SK-N-SH treated with all-trans-retinoic acid at 6 μM for 48 hours (cell line): ENCODE measurements around the gene C10orf88.

Experiments used
- ATAC-seq: fragments of 200-7000 bp; cut with Tn5 transposase; 3 replicates; pipeline ENCODE4 v1.9.1; 2020; ENCODE audit warnings: mild to moderate bottlenecking, moderate library complexity
- CREB5 ChIP-seq: fragments of 250-450 bp; sonication (Bioruptor Pico); IDR thresholded peaks from 2 replicates; pipeline ENCODE4 v1.5.1; 2020; ENCODE audit warnings: low read depth, mild to moderate bottlenecking, moderate library complexity
- ESRRG ChIP-seq: fragments of 250-450 bp; sonication (Bioruptor Pico); IDR thresholded peaks from 2 replicates; pipeline ENCODE4 v1.6.1; 2021; ENCODE audit warnings: mild to moderate bottlenecking
- GLIS3 ChIP-seq: fragments of 250-450 bp; sonication (Bioruptor Pico); IDR thresholded peaks from 2 replicates; pipeline ENCODE4 v1.5.0; 2020; ENCODE audit warnings: mild to moderate bottlenecking, moderate library complexity
- ISL1 ChIP-seq: fragments of 250-450 bp; sonication (Bioruptor Pico); IDR thresholded peaks from 2 replicates; pipeline ENCODE4 v2.1.2; 2022; ENCODE audit warnings: mild to moderate bottlenecking, moderate library complexity
- OSR1 ChIP-seq: fragments of 250-450 bp; sonication (Bioruptor Pico); IDR thresholded peaks from 2 replicates; pipeline ENCODE4 v1.8.0; 2022; ENCODE audit warnings: moderate library complexity, mild to moderate bottlenecking, inconsistent platforms
- POU6F1 ChIP-seq: fragments of 250-450 bp; sonication (Bioruptor Pico); IDR thresholded peaks from 2 replicates; pipeline ENCODE4 v1.8.0; 2021; ENCODE audit warnings: low read depth, mild to moderate bottlenecking, moderate library complexity, borderline replicate concordance
- TOX ChIP-seq: fragments of 250-450 bp; sonication (Bioruptor Pico); IDR thresholded peaks from 2 replicates; pipeline ENCODE4 v1.8.0; 2021; ENCODE audit warnings: mild to moderate bottlenecking, moderate library complexity, borderline replicate concordance
- ZC3H10 ChIP-seq: fragments of 250-450 bp; sonication (Bioruptor Pico); IDR thresholded peaks from 2 replicates; pipeline ENCODE4 v1.5.1; 2021; ENCODE audit warnings: mild to moderate bottlenecking, moderate library complexity
- ZFP3 ChIP-seq: fragments of 250-450 bp; sonication (Bioruptor Pico); IDR thresholded peaks from 2 replicates; pipeline ENCODE4 v1.5.0; 2020; ENCODE audit warnings: mild to moderate bottlenecking, moderate library complexity
- ZFP30 ChIP-seq: fragments of 450-650 bp; formaldehyde crosslinking; IDR thresholded peaks from 2 replicates; pipeline ENCODE4 v1.5.0; 2022; ENCODE audit warnings: mild to moderate bottlenecking, moderate library complexity
- ZNF565 ChIP-seq: fragments of 450-650 bp; formaldehyde crosslinking; conservative IDR thresholded peaks from 2 replicates; pipeline ENCODE4 v1.5.0; 2020; ENCODE audit warnings: low read depth, mild to moderate bottlenecking, moderate library complexity
- ZNF70 ChIP-seq: fragments of 450-650 bp; formaldehyde crosslinking; IDR thresholded peaks from 2 replicates; pipeline ENCODE4 v1.5.0; 2020; ENCODE audit warnings: mild to moderate bottlenecking, moderate library complexity
- ZNF8 ChIP-seq: fragments of 450-650 bp; formaldehyde crosslinking; IDR thresholded peaks from 2 replicates; pipeline ENCODE4 v1.5.0; 2020; ENCODE audit warnings: mild to moderate bottlenecking, moderate library complexity

C10orf88 gene

DNA sequence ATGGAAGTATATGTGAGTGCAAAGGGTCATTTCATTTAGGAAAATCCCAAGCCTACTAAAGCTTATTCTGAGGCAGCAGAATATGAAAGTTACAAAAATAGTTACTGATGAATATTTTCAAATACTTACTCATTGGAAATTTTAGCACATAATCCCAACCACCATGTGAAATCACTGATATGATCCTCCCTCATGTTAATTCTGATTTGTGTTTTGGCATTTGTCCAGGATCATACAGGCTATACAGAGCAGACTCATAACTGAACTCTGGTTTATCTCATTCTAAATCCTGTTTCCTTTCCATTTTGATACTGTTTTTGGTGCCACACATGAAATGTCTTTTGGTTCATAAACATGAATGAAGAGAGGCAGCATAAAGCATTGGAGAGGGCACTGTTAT, 71.3 kb downstream of the C10orf88 start:
- no peak for ATAC-seq

More for the DNA sequence above, 71.3 kb downstream of the C10orf88 start:
- TF ChIP-seq TOX (no peak), ZFP3 (CRISPR knock-in tag) (no peak), POU6F1 (no peak), ZNF8 (no peak), ISL1 (CRISPR knock-in tag) (no peak), GLIS3 (CRISPR knock-in tag) (no peak), ZFP30 (CRISPR knock-in tag) (no peak), ZNF70 (CRISPR knock-in tag) (no peak), ZC3H10 (no peak), CREB5 (CRISPR knock-in tag) (no peak), ESRRG (no peak), OSR1 (no peak), ZNF565 (CRISPR knock-in tag) (no peak)
